IMR-90 (cell line): Measurements from ENCODE around the gene ZNF350. TPM values are rescaled to one million over a fixed set of nuclear protein-coding genes. Genes with fewer than 3 reads are reported as not detected.

Source experiments
- ATAC-seq: fragments of 200-7000 bp; cut with Tn5 transposase; 2 replicates; pipeline ENCODE4 v1.9.1; 2020; ENCODE audit warnings: low read depth, mild to moderate bottlenecking, moderate library complexity
- BruUV-seq: library from RNA; stranded (reverse); fragments of 400-500 nt; replicated peaks from 2 replicates; lab custom pipeline; 2021; lab: Mats Ljungman, UMichigan
- CTCF ChIA-PET: fragments of 300-600 bp; formaldehyde crosslinking; extraction: SDS; loops from one replicate; lab custom pipeline; 2021; ENCODE audit warnings: antibody characterized with exemption; lab: Yijun Ruan, JAX
- POLR2A ChIA-PET: fragments of 300-600 bp; sonication (Branson Sonifier 250); formaldehyde crosslinking; loops from one replicate; lab custom pipeline; 2022; ENCODE audit warnings: antibody characterized with exemption; ENCODE audit not compliant: unreplicated experiment; lab: Charles Lee
- DNase-seq: peaks from one replicate; pipeline ENCODE4 v3.0.0; 2013
- H2AFZ ChIP-seq: replicated peaks from 2 replicates; pipeline ENCODE3; 2013; ENCODE audit warnings: low read length, mild to moderate bottlenecking; ENCODE audit not compliant: poor library complexity
- H2AK5ac ChIP-seq: 2 replicates; pipeline ENCODE4 v1.6.1; 2013; ENCODE audit warnings: low read depth, low read length, inconsistent platforms
- H2AK9ac ChIP-seq: replicated peaks from 2 replicates; pipeline ENCODE3; 2013; ENCODE audit warnings: mild to moderate bottlenecking, low read depth, low read length, moderate library complexity; ENCODE audit not compliant: poor library complexity
- H2BK120ac ChIP-seq: 2 replicates; pipeline ENCODE4 v1.6.1; 2013; ENCODE audit warnings: low read depth, low read length, inconsistent platforms
- H2BK15ac ChIP-seq: 3 replicates; pipeline ENCODE4 v1.6.1; 2013; ENCODE audit warnings: low read depth, low read length, inconsistent platforms
- H2BK20ac ChIP-seq: 2 replicates; pipeline ENCODE4 v1.6.1; 2013; ENCODE audit warnings: low read depth, mild to moderate bottlenecking, inconsistent platforms, low read length, moderate library complexity
- H2BK5ac ChIP-seq: 2 replicates; pipeline ENCODE4 v1.6.1; 2013; ENCODE audit warnings: mild to moderate bottlenecking, low read depth, low read length, inconsistent platforms; ENCODE audit not compliant: poor library complexity, severe bottlenecking
- H3K14ac ChIP-seq: replicated peaks from 2 replicates; pipeline ENCODE4 v1.6.1; 2013; ENCODE audit warnings: low read depth, low read length, inconsistent platforms
- H3K18ac ChIP-seq: 2 replicates; pipeline ENCODE4 v1.6.1; 2013; ENCODE audit warnings: low read depth, low read length, control low read depth
- H3K23ac ChIP-seq: 2 replicates; pipeline ENCODE4 v1.6.1; 2013; ENCODE audit warnings: low read depth, low read length, inconsistent platforms
- H3K27ac ChIP-seq: 2 replicates; pipeline ENCODE4 v1.5.1; 2013; ENCODE audit warnings: mild to moderate bottlenecking, control low read depth, low read length; ENCODE audit not compliant: insufficient read depth
- H3K27me3 ChIP-seq: 2 replicates; pipeline ENCODE4 v1.6.1; 2013; ENCODE audit warnings: low read length; ENCODE audit not compliant: control insufficient read depth, insufficient read depth
- H3K36me3 ChIP-seq: 2 replicates; pipeline ENCODE4 v1.6.1; 2013; ENCODE audit warnings: low read length, mixed read lengths; ENCODE audit not compliant: control insufficient read depth, insufficient read depth
- H3K4ac ChIP-seq: 2 replicates; pipeline ENCODE4 v1.6.1; 2013; ENCODE audit warnings: low read depth, low read length, inconsistent platforms
- H3K4me1 ChIP-seq: 2 replicates; pipeline ENCODE4 v1.6.1; 2013; ENCODE audit warnings: low read length, mixed read lengths; ENCODE audit not compliant: control insufficient read depth, insufficient read depth
- H3K4me2 ChIP-seq: 2 replicates; pipeline ENCODE4 v1.6.1; 2013; ENCODE audit warnings: low read depth, mild to moderate bottlenecking, control low read depth, low read length, moderate library complexity
- H3K4me3 ChIP-seq: 2 replicates; pipeline ENCODE4 v1.5.1; 2013; ENCODE audit warnings: low read depth, mild to moderate bottlenecking, control low read depth, low read length, moderate library complexity; ENCODE audit not compliant: insufficient read depth
- H3K56ac ChIP-seq: 2 replicates; pipeline ENCODE4 v1.6.1; 2013; ENCODE audit warnings: low read length, inconsistent platforms; ENCODE audit not compliant: insufficient read depth; ENCODE audit errors: extremely low read depth
- H3K79me1 ChIP-seq, 2 experiments: 2 replicates each; pipeline ENCODE4 v1.6.1; 2013; ENCODE audit warnings: low read length in 2 of 2, inconsistent platforms in 1 of 2, low read depth in 1 of 2
- H3K9ac ChIP-seq: 2 replicates; pipeline ENCODE4 v1.6.1; 2013; ENCODE audit warnings: low read depth, low read length, control low read depth
- H3K9me1 ChIP-seq: 2 replicates; pipeline ENCODE4 v1.6.1; 2013; ENCODE audit warnings: low read length, inconsistent platforms; ENCODE audit not compliant: insufficient read depth
- H3K9me3 ChIP-seq: 2 replicates; pipeline ENCODE4 v1.6.1; 2013; ENCODE audit warnings: low read length; ENCODE audit not compliant: control insufficient read depth, insufficient read depth
- H4K20me1 ChIP-seq: 2 replicates; pipeline ENCODE4 v1.6.1; 2013; ENCODE audit warnings: low read length, inconsistent platforms; ENCODE audit not compliant: insufficient read depth
- H4K5ac ChIP-seq: 2 replicates; pipeline ENCODE4 v1.6.1; 2013; ENCODE audit warnings: mild to moderate bottlenecking, low read depth, low read length, control low read depth
- H4K8ac ChIP-seq, 2 experiments: 2 replicates each; pipeline ENCODE4 v1.6.1; 2013; ENCODE audit warnings: low read depth in 2 of 2, low read length in 2 of 2, control low read depth in 1 of 2, inconsistent platforms in 1 of 2
- H4K91ac ChIP-seq: 2 replicates; pipeline ENCODE4 v1.6.1; 2013; ENCODE audit warnings: low read depth, low read length, inconsistent platforms; ENCODE audit not compliant: insufficient read depth
- ELK1 ChIP-seq: fragments of 150-350 bp; IDR thresholded peaks from 2 replicates; pipeline ENCODE4 v1.6.1; 2016; ENCODE audit warnings: low read depth, mild to moderate bottlenecking, low read length, moderate library complexity, borderline replicate concordance
- WGBS, 2 experiments: methylation state at CpG; one replicate each; pipeline versions ENCODE4 v1.1.5 to v1.1.7; 2013; ENCODE audit warnings: missing lambda C conversion rate in 2 of 2; ENCODE audit not compliant: insufficient read length in 1 of 2; ENCODE audit errors: extremely low coverage in 2 of 2; 5-methylcytosine and 5-hydroxymethylcytosine counted together
- dilution Hi-C: fragments of 300-500 bp; cut with HindIII; formaldehyde crosslinking; loops from one replicate; pipeline ENCODE4 v1.14.3; 2018; ENCODE audit warnings: low sequenced_read_pairs; ENCODE audit not compliant: unreplicated experiment
- in situ Hi-C: fragments of 300-500 bp; cut with MboI; formaldehyde crosslinking; loops from 3 replicates; pipeline ENCODE4 v1.14.3; 2019; ENCODE audit warnings: low sequenced_read_pairs, inconsistent platforms, mixed read lengths
- intact Hi-C: fragments of 100-400 bp; cut with micrococcal nuclease; formaldehyde crosslinking; loops from 2 replicates; pipeline ENCODE4 v1.10.0; 2022
- polyA plus RNA-seq, 3 experiments: library from polyadenylated mRNA; depleted of rRNA; stranded (reverse); fragments of >200 nt; gene quantifications; 2 replicates each; pipeline ENCODE4 v1.2.3, GENCODE V29; 2012; ENCODE audit warnings: low replicate concordance in 1 of 3
- total RNA-seq: library from RNA; depleted of rRNA; stranded (reverse); fragments of >200 nt; gene quantifications from 2 replicates; pipeline ENCODE4 v1.2.3, GENCODE V29; 2012

Gene ZNF350
- total and polyA plus RNA-seq, 2 of the 4 experiments (the other 2 are of a cell fraction), result 4.7 to 14.0 TPM

- Histone ChIP-seq H3K4ac (no peak overlapping the region), H2BK20ac (no peak overlapping the region), H3K14ac (no peak overlapping the region), H3K4me3 (no peak overlapping the region), H2AK5ac (no peak overlapping the region), H2AK9ac (no peak overlapping the region), H2AFZ (no peak overlapping the region), H3K9me3 (peaks cover 43% of the 10 kb centered on the region), H3K27ac (no peak overlapping the region), H3K23ac (no peak overlapping the region), H4K20me1 (no peaks in the 10 kb centered on the region), H3K9me1 (no peaks in the 10 kb centered on the region), H3K18ac (no peak overlapping the region), H2BK15ac (no peak overlapping the region), H4K8ac (no peak overlapping the region), H3K79me1 (no peaks in the 10 kb centered on the region), H3K27me3 (no peaks in the 10 kb centered on the region), H2BK120ac (no peak overlapping the region), H2BK5ac (no peak overlapping the region), H4K91ac (no peak overlapping the region), H4K5ac (no peak overlapping the region), H3K36me3 (no peaks in the 10 kb centered on the region), H3K9ac (no peak overlapping the region), H3K4me2 (no peak overlapping the region), H3K56ac (no peak overlapping the region), H3K4me1 (no peaks in the 10 kb centered on the region)
- DNase-seq, result no peak
- dilution Hi-C loops (no loop called here), in situ Hi-C loops (no loop called here), intact Hi-C loops (loop anchor here (10.0 kb wide), 1 partner anchor 313 kb away; no protein-coding TSS in a partner anchor)
- WGBS, 2 experiments, result 95% methylated on average over 4 of the region's 8 CpGs; no CpG with 5 or more reads in 1 of the 2 experiments
- no peak for ATAC-seq
- no TSS peak for BruUV-seq
- ChIA-PET POLR2A (no interaction called here), CTCF (no interaction called here)
- no peak for TF ChIP-seq ELK1
These were observed 64.7 kb downstream of the ZNF350 start for GRCh38 chr19:51921949-51922348.
